HG02938 (cell line): ENCODE results near the gene RTN1.

Experiments used
- ATAC-seq: cut with Tn5 transposase; IDR thresholded peaks from one replicate; pipeline ENCODE4 v1.9.1; 2021; ENCODE audit warnings: mild to moderate bottlenecking, moderate library complexity; ENCODE audit not compliant: unreplicated experiment

The RTN1 gene

DNA sequence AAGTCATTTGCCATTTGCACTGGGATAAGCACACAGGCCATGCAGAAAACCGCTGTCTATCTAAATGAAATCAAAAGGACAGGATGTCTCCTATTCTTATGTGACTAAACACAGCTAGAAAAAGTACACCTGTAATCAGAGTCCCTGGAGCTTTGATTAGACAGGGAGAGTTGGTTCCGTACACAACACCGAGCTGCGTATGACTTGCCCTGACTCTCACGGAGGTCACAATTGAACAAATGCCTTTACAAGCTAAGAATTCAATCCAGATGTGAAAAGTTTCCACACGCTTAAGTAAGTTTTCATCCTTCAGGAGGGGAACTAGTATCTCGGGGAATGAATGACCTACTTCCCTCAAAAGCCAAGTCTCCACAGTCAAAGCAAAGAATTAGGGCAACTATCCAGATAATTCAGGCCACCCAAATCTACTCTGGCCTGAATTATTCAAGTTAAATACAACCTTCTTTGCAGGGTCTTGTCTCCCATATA, 67.5 kb downstream of the RTN1 start:
- ATAC-seq, result no peak

DNA sequence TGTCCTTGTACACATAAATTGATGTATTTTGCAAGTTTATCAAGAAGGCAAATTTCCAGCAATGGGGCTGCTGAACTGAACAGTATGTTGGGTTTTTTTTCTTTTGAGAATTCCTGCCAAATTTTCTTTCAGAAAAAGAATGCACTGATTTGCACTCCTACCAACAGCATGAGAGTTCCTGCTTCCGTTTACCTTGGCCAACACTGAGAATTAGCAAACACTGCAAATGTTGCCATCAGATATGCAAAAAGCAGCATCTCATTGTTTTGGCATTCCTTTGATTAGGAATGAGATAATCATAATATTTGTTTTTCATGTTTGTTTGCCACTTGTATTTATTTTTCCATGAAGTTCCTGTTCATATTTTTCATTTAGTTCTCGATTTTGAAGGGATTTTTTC, 82.4 kb downstream of the RTN1 start:
- no peak for ATAC-seq

DNA sequence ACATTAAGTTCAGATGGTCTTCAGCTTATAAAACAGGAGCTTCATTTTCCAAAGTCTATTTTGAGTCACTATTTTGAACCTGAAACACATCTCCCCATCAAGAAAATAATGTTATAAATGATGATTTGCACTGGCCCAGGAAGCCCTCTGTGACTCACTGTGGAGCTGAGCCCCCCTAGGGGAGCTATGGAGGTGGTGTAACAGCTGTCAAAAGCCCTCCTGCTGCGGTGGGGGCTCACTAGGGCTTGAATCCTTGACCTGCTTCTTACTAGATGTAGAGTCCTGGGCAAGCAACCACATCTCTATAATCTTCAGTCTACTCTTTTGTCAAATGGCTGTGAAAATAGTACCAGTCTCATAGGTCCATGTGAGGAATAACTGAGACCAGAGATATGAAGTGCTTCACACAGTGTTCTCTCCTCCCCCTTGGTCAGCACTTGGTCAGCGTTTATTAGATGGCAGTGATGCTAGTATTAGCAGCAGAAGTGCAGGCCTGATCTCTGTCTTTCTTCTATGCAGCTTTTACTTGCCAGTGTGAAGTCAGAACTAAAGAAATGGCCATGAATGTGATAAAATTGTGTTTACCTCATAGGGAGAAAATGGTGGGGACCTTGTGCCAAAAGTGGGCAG, 83.4 kb downstream of the RTN1 start:
- ATAC-seq, result no peak

DNA sequence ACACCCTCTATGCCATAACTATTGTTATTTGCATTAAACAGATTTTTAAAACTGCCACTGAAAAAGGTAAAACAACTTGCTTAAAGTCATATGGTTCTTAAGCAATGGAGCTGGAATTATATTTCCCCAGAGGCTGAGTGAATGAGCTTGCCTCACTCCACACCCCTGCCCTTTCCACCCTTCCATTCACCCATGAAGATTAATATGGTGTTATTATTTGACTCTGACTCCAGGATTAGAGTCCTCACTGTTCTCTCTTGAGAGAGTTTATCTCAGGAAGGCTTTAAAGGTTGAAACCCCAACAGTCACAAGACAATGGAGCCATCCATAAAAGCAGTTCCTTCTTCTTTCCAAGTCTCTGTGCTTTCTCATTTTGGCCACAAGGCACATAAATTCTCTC, 84.9 kb downstream of the RTN1 start:
- no peak for ATAC-seq

DNA sequence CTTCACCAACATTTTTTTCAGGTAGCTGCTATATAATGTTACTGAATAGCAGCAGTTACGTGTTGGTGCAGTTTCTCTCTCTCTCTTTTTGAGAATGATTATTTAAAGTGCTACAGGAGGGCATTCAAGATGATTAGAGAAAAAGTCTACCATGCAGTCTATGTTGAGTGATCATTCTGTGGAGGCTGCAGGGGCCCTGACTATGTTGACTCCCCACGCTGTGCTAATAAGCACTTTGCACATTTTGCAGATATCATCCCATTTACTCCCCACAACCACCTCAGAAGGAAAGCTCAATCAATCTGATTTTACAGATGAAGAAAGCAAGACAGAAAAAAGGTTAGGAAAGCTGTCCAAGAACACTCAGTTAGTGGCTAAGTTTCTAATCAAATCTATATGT, 87.8 kb downstream of the RTN1 start:
- ATAC-seq, result no peak

DNA sequence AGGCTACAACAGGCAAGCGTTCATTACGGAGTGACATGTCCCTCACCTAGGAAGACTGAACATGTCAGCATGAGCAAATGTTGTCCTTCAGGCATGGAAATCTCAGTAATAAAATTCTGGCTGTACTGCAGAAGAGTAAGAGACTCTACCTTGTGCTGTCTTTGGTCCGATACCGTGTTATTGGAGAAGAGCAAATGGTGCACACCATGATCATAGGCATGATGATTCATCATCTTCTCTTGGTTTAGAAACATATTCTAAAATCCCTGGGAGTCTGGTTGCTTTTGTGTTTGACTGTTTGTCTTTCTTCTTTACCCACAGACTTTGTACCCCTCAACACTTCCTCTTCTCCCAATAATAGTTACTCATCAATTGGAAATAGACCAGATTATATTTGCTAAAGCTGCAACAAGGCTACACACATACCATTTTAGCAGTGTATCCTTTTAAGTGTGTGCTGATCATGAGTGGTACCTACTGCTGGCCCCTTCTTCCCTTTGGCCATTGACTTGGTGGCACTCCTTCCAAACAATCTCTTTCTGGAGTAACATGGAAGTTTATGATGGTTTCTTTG, 93.5 kb downstream of the RTN1 start:
- ATAC-seq, result no peak

DNA sequence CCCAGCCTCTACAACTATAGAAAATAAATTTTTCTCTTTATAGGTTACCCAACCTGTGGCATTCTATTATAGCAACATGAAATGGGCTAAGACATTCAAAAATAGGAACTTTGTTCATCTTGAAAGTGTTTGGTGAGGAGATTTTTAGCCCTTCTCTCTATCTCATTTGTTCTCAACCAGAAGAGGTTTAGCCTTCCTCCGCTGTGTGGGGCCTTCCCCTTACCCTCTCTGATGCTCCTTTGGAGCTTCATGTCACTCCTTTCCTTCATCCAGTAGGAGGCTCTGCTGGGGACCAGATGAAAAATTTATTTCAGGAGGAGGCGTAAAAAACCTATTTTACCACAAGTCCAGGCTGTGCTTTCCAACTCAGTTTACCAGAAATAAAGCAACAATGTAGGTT, 94.1 kb downstream of the RTN1 start:
- no peak for ATAC-seq

DNA sequence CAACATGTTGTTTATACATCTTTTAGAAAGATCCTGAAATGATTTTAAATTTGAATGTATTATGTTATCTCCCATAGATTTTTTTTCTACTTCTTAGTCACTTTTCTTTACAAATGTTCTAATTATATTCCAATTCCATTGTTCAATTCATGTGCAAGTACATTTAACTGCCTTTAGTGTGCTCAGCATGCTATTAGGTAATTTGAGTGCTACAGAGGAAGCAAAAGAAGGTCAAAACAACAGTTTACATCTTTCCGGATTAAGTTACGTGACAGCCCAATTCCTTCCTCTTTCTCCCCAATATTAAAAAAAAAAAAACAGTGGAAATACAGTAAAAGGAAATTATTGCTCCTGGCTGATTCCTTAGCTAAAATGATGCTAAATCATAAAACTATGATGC, 98.3 kb downstream of the RTN1 start:
- no peak for ATAC-seq

DNA sequence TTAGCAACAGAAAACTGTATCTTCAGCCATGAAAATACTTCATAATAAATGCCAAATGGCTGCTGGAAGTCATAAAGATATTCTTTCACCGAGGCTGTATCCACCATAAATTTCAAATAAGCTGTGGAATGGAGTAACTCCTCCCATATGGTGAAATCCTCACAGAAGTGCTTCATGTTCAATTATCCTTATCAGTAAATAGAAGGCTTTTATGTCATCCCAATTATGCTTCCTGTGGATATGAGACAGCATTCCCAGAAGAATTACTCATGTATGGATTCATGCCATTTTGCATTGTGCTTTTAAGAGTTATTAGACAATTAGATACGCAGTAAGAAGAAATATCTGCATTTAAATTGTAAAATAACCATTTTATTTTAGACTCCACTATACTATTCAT, 99.0 kb downstream of the RTN1 start:
- no peak for ATAC-seq

DNA sequence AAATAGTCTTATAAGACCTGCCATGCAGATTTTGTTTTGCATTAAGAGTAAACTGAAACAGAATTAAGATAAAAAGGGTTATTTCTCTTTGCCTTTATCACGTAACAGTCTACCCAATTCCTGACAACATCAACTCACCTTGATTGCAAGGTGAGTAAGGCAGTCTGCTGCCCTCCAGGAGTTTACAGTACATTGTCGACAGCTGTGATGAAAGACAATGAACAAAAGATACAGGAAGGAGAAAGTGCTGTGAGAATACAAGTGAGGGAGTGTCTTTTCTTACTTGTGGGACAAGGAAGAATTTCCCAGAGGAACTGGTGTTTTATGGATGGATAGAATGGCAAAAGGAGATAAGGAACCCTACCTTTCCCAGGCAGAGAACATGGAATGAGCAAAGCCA, 101.0 kb downstream of the RTN1 start:
- ATAC-seq, result no peak

DNA sequence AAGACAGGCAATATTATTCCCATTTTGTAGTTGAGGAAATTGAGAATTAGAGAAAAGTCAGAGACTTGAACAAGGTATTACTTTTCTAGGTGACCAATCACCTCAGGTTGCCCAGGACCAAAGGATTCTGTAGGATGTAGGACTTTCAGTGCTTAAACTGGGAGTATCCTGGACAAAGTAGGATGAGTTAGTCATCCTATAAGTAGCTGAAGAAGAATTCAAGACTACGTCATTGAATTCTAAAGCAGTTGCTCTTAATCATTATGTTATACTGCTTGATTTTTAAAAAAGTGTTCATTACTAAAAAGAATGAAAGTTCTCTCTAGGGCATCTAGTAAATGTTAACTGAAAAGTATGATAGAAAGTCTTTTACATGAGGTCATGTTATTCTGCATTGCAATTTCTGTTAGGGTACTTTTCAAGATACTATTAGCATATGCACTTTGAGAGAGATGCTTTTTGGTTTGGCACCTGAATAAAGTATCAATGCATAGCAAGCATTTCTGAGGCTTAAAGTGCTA, 101.7 kb downstream of the RTN1 start:
- ATAC-seq, result no peak

DNA sequence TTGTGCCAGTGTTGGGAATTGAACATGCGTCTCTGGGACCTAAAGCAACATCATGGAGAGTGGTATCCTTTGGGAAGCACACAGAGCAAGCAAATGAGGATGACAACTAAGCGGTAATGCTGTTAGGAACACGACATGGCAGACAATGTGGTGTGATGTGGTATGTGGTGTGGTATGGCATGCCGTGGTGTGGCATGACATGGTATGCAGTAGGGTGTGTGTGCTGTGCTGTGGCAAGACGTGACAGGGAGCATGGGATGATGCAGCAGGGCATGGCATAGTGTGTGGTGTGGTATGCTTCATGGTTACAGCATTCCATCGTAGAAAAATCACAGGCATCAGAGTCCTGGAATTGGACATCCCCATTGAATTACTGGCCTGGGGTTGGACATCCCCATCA, 108.7 kb downstream of the RTN1 start:
- no peak for ATAC-seq

DNA sequence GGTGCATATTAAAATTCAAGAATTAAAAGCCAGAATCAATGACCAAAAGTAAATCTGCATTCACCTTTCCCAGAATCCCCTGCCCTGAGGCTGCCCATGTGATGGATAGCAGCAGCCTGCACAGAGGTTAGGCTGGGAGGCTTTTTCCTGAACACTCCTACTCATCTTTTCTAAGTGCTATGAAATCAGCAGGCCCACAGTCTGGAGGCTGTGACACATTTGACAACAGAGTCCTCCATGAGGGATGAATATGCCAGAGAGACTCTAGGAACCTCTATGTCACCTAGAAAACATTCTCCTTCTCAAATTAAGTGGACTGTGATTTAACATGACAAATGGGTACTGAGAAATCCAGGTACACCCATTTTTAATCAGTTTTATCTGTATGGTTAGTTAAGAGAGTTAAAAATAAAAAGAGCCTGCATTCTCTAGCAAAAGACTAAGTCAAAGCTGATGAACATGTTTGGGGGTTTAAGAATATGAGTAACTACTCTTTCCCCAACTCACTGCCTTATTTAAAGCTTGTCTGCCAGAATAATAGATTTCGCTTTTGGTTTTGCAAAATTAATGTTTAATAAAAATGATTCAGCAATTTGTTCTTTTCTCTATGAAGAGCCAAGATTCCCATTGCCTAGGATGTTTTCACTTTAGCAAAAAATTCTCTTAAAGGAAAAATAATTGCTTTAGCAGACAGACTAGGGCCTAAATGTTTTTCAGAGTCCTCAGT, 115.0 kb downstream of the RTN1 start:
- no peak for ATAC-seq

DNA sequence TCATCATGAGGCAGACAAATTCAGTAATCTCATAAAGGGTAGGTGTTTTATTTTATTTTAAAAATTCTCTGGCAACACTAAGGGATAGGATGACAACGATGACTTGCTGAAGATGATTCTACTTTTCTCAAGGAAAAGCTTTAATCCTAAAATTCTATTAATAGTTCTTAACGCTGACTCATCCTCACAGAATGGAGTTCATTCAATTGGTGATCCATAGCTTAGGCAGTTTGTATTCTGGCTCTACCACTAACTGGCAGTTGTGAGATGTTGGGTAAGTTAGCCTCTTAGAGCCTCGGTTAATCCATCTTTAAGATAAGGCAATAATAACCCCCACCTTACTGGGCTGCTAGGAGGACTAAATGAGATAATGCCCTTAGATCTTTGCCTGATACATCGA, 116.3 kb downstream of the RTN1 start:
- ATAC-seq, result no peak

DNA sequence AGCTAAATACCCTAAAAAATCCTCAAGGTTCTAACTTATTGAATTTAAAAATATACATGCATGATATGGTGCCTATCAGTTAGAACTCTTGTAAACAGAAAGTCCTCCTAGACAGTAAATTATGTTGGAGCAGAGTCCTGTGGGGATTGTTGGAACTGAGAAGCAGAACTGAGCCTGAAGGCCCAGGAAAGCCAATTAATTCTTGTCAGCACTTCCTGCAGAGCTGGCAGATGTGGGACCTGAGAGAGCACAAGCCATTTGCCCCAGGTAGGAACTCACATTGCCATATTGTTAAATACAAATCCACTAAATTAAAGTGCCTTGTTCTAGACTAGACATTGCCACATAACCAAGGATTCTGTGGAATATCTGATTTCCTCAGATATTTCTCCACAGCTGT, 117.1 kb downstream of the RTN1 start:
- no peak for ATAC-seq

DNA sequence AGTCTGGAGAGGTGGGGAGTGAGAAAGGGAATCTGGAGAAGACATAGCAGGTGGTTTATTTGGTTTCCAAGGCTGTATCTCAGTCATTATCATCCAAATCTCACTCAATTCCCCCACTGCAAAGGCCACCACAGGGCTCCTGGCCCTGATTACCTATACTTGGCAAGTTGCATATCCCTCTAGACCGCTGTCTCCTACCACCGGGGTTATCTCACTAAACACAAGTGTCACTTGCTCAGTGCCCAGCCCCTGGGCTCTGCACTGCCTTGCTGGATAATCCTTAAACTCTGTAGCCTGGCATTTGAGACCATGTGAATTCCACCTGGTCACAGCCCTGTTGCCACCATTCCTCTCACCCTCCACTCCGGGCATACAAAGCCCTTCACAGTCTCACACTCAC, 119.0 kb downstream of the RTN1 start:
- ATAC-seq, result no peak

DNA sequence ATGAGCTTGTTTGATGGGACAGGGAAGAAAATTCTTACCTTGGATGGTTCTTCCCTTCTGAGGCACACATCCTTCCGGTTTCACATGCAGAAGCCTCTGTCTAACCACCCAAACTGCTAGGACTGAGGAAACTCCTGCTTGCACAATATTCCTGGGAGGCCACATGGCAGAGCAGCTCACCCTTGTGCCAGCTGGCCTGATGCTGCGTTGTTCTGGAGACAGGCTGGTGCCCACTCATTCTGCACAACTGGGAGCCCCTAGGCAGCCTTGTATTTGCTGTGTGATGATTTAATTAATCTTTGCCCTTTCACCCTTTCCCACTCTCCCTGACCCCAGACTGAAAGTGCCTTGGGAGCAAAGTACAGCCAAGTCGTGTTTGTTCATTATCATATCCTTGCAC, 130.8 kb downstream of the RTN1 start:
- no peak for ATAC-seq

DNA sequence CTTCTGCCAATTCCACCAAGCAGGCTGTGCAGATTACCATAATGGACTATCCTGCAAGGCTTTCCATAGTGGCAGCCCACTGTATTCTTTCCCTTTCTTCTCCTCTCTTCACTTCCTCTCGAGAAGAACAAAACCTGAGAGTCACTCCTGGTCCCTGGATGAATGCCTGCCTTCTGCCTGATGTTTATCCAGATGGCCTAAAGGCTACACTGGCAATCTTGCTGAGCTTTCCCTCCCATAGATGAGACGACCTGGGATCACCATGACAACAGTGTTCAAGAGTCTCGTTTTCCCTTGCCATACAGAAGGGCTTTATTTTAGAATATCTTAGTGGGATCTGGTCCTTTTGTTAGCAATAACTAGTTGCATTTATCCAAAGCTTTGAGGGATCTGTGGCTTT, 142.3 kb downstream of the RTN1 start:
- ATAC-seq, result no peak

DNA sequence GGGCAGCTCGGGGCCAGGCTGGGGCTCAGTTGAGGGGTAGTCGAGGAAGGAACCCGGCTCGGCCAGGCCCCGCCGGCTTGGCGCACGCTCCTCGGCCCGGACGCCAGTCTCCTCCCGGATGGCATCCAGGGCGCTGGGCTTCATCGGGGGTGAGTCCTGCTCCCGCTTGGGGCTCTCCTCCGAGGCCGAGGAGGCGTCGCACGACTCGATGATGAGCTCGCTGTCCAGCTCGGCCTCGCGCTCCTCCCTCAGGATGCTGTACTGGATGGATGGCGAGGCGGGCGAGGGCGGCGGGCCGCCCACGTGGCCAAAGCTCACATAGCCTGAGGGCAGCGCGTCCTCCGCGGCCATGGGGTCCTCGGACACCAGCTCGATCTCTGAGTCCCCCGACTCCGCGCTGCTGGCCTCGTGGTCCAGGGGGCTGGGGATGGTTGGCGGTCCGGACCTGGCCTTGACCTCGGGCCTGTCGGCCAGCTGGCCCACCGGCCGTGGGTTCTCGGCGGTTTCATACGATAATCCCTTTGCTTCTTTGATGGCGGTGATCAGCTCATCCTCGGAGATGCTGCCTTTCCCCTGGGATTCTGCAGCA, 143.4 kb downstream of the RTN1 start:
- no peak for ATAC-seq

DNA sequence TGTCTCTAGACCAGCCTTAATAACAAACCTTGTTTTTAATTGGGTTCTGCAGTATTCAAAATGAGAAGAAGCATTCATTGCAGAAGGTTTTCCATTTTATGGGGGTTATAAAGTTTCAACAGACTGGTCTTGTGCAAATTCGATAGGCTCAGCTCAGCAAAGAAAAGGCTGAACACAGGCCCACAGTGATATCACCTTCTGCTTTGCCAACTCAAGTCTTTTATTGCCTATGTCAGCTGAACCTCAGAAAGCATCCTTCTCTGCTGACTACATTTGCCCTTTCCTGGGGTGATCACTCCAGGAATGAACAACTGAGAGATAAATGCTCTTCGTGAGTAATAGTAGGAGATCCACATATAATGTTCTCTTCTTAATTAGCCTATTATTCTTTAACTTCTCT, 159.5 kb downstream of the RTN1 start:
- ATAC-seq, result no peak

DNA sequence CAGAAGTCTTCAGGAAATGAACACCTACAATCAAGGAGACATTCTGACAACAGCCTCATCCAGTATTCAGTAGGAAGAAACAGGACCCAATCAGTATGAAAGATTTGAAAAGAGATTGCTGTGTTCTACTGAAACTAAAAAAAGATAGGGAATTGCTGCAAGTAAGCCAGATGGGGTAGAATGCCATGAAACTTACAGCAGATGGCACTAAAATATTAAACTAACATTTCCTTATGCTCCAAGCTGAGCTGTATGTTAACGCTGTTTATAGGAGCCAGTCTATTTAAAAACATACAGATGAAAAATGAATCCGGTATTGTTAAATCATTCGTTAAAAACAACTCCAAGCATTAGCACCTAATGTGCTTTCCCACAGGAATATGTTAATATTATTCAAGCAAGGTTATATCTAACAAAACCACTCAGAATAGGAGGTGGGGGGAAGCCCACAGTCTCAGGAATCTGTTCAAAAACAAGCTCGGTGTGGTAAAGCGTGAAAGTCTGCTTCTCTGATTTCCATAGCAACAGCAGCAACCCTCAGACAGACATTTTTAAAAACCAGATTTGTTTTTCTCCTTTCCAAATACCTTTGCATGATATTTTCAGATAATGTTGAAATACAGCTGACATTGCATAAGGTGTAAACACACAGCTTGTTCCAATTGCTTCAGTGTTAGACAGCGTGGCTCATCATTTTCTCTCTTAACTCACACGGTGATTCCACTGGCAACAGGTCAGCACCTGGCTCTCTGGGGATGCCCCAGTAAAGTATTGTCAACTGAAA, 162.6 kb downstream of the RTN1 start:
- no peak for ATAC-seq
